ENCODE data around the gene DAB1. TPM values are rescaled to one million over a fixed set of nuclear protein-coding genes. Genes with fewer than 3 reads are reported as not detected.

Gene DAB1
- total and polyA plus RNA-seq, 7 donors, result under 0.01 to 1.1 (median 0.75) TPM; not detected in 1

- Histone ChIP-seq H3K27ac (no peak overlapping the region), H3K4me3 (no peak overlapping the region), H3K27me3 (no peaks in the 10 kb centered on the region), H3K4me1 (no peaks in the 10 kb centered on the region), H3K9me3 (no peaks in the 10 kb centered on the region), H3K36me3 (no peaks in the 10 kb centered on the region)
- no peak for DNase-seq
- TF ChIP-seq EP300 (IDR thresholded peaks at IDR 0.05) (no peak), POLR2A (IDR thresholded peaks at IDR 0.05) (no peak), CTCF (IDR thresholded peaks at IDR 0.05) (no peak)
- intact Hi-C loops (cut with DNase I), result no loop called here
- 69 to 84% methylated on average over 6 of the region's 6 CpGs for WGBS, 2 donors
Measured at GRCh38 chr1:57340334-57341070, 83.4 kb downstream of the DAB1 start.

GRCh38 chr1:57337623-57338022 is 86.2 kb downstream of the DAB1 start:
- Histone ChIP-seq H3K36me3 (no peaks in the 10 kb centered on the region), H3K4me3 (no peak overlapping the region), H3K9me3 (no peaks in the 10 kb centered on the region), H3K27ac (no peak overlapping the region), H3K4me1 (no peaks in the 10 kb centered on the region), H3K27me3 (no peaks in the 10 kb centered on the region)
- intact Hi-C loops (cut with DNase I), result no loop called here
- no peak for TF ChIP-seq POLR2A (IDR thresholded peaks at IDR 0.05)
- no peak for TF ChIP-seq CTCF (IDR thresholded peaks at IDR 0.05)
- no peak for TF ChIP-seq POLR2AphosphoS5 (IDR thresholded peaks at IDR 0.05)
- TF ChIP-seq EP300 (IDR thresholded peaks at IDR 0.05), result no peak
- 62 to 86% methylated on average over 3 of the region's 3 CpGs for WGBS, 2 donors
- no peak for DNase-seq

- Histone ChIP-seq H3K36me3 (no peaks in the 10 kb centered on the region), H3K4me3 (no peak overlapping the region), H3K27me3 (no peaks in the 10 kb centered on the region), H3K4me1 (no peaks in the 10 kb centered on the region), H3K9me3 (no peaks in the 10 kb centered on the region), H3K27ac (no peak overlapping the region)
- no peak for TF ChIP-seq POLR2AphosphoS5 (IDR thresholded peaks at IDR 0.05)
- TF ChIP-seq CTCF (IDR thresholded peaks at IDR 0.05), result no peak
- no peak for DNase-seq
- 26 to 47% methylated on average over 2 of the region's 2 CpGs for WGBS, 2 donors
- intact Hi-C loops (cut with DNase I), result no loop called here
Measured at GRCh38 chr1:57336793-57337192, 87.1 kb downstream of the DAB1 start.

GRCh38 chr1:57331620-57332019 is 92.2 kb downstream of the DAB1 start:
- H3K36me3 ChIP-seq, result no peaks in the 10 kb centered on the region
- H3K27me3 ChIP-seq, result no peaks in the 10 kb centered on the region
- DNase-seq, result no peak
- intact Hi-C loops (cut with DNase I), result no loop called here
- no peak overlapping the region for H3K27ac ChIP-seq
- no peaks in the 10 kb centered on the region for H3K4me1 ChIP-seq
- WGBS, 2 donors, result 89 to 91% methylated on average over 3 of the region's 3 CpGs
- H3K9me3 ChIP-seq, result no peaks in the 10 kb centered on the region
- H3K4me3 ChIP-seq, result no peak overlapping the region
- TF ChIP-seq POLR2A (IDR thresholded peaks at IDR 0.05), result no peak
- no peak for TF ChIP-seq POLR2AphosphoS5 (IDR thresholded peaks at IDR 0.05)
- no peak for TF ChIP-seq CTCF (IDR thresholded peaks at IDR 0.05)
- TF ChIP-seq EP300 (IDR thresholded peaks at IDR 0.05), result no peak

- Histone ChIP-seq H3K27me3 (no peaks in the 10 kb centered on the region), H3K27ac (no peak overlapping the region), H3K36me3 (no peaks in the 10 kb centered on the region), H3K4me3 (no peak overlapping the region), H3K4me1 (peaks cover 0 to 12% (median 6%) of the 10 kb centered on the region in 4 donors), H3K9me3 (no peaks in the 10 kb centered on the region)
- intact Hi-C loops (cut with DNase I), result no loop called here
- no peak for DNase-seq
- WGBS, 2 donors, result 17 to 60% methylated on average over 1 of the region's 1 CpG
- TF ChIP-seq CTCF (IDR thresholded peaks at IDR 0.05) (no peak), POLR2AphosphoS5 (IDR thresholded peaks at IDR 0.05) (no peak), POLR2A (IDR thresholded peaks at IDR 0.05) (no peak), EP300 (IDR thresholded peaks at IDR 0.05) (no peak)
Measured at GRCh38 chr1:57329937-57330336, 93.9 kb downstream of the DAB1 start.

Data from sigmoid colon (tissue), 7 donors.